ENCODE measurements around the gene PRKCA. TPM values are rescaled to one million over a fixed set of nuclear protein-coding genes. Genes with fewer than 3 reads are reported as not detected.

Gene PRKCA
- total RNA-seq, 1 donor from 2014 or later = 15.5 TPM

DNA sequence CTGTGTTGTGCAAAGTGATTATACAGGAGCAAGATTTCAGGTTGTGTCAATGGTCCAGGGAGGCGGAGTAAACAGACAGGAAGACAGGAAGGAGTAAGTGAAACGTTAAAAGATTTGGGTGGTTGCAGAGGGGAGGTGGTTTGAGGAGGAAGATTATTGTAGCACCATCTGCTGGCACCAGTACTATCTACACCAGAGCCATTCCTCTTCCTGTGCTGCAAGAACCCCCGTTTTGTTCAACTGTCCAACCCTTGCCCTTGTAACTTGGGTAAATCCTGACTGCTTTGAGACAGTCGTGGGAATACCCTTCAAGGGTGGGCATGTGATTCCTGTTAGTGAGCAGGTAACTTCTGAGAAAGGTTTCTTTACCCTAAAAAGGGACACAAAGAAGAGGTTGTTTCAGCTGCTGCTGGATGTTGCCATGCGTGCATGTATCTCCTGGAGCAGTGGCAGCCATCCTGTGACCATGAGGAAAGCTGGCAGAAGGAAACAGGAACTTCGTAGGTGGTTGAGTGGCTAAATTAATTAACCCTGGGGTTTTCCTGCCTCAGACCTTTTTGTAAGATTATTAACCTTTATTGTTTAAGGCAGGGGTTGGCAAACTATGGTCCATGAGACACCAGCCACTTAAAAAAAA is 124.1 kb downstream of the PRKCA start:
- no peak overlapping the region for H3K27ac ChIP-seq
- no peaks in the 10 kb centered on the region for H3K9me3 ChIP-seq
- no peak for DNase-seq (ENCODE audit: extremely low spot score in 2 of 2)
- H3K27me3 ChIP-seq = no peaks in the 10 kb centered on the region
- no peaks in the 10 kb centered on the region for H3K36me3 ChIP-seq
- H3K4me1 ChIP-seq = peaks cover 15% of the 10 kb centered on the region
- TF ChIP-seq POLR2A (IDR thresholded peaks at IDR 0.05) = no peak
- TF ChIP-seq, protein P1, sequence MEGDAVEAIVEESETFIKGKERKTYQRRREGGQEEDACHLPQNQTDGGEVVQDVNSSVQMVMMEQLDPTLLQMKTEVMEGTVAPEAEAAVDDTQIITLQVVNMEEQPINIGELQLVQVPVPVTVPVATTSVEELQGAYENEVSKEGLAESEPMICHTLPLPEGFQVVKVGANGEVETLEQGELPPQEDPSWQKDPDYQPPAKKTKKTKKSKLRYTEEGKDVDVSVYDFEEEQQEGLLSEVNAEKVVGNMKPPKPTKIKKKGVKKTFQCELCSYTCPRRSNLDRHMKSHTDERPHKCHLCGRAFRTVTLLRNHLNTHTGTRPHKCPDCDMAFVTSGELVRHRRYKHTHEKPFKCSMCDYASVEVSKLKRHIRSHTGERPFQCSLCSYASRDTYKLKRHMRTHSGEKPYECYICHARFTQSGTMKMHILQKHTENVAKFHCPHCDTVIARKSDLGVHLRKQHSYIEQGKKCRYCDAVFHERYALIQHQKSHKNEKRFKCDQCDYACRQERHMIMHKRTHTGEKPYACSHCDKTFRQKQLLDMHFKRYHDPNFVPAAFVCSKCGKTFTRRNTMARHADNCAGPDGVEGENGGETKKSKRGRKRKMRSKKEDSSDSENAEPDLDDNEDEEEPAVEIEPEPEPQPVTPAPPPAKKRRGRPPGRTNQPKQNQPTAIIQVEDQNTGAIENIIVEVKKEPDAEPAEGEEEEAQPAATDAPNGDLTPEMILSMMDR (IDR thresholded peaks at IDR 0.05) = no peak
- no peak for TF ChIP-seq POLR2AphosphoS5 (IDR thresholded peaks at IDR 0.05; ENCODE audit: insufficient read depth in 1 of 2, low read depth in 1 of 2)
- intact Hi-C loops (cut with DNase I) = no loop called here
- no peak overlapping the region for H3K4me3 ChIP-seq

DNA sequence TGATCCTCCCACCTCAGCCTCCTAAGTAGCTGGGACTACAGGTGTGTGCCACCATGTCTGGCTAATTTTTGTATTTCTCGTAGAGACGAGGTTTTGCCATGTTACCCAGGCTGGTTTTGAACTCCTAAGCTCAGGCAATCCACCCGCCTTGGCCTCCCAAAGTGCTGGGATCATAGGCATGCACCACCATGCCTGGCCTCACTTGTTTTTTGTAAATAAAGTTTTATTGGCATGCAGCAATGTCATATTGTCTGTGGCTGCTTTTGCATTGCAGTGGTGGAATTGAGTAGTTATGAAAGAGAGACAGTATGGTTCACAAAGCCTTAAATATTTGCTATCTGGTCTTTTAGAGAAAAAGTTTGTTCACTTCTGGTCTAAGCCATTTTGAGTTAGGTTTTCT is 124.7 kb downstream of the PRKCA start:
- peaks cover 21% of the 10 kb centered on the region for H3K4me1 ChIP-seq
- no peak overlapping the region for H3K4me3 ChIP-seq
- H3K9me3 ChIP-seq = no peaks in the 10 kb centered on the region
- DNase-seq (ENCODE audit: extremely low spot score in 2 of 2) = no peak
- no peaks in the 10 kb centered on the region for H3K27me3 ChIP-seq
- H3K27ac ChIP-seq = no peak overlapping the region
- TF ChIP-seq POLR2A (IDR thresholded peaks at IDR 0.05) (no peak), POLR2AphosphoS5 (IDR thresholded peaks at IDR 0.05; ENCODE audit: insufficient read depth in 1 of 2, low read depth in 1 of 2) (no peak)
- TF ChIP-seq, protein P1 (IDR thresholded peaks at IDR 0.05) = no peak
- intact Hi-C loops (cut with DNase I) = no loop called here
- no peaks in the 10 kb centered on the region for H3K36me3 ChIP-seq

DNA sequence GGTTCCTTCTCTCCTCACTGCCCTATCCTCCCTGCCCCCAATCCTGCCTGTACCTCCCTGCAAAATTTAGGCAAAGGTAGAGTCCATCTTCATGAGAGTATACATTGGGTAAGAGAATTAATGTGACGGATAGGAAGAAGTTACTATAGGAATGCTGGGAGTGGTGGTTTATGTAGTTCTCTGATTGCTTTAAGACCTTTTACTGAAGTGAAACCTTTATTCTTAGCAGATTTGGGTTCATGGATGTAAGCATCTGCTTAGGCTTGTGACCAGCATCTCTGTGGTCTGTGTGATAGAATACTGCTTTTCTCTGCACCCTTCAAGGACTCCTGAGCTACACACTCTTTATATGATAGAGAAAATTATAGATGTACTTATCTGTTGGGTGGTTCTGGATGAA is 127.3 kb downstream of the PRKCA start:
- H3K9me3 ChIP-seq = no peaks in the 10 kb centered on the region
- intact Hi-C loops (cut with DNase I) = no loop called here
- TF ChIP-seq POLR2AphosphoS5 (IDR thresholded peaks at IDR 0.05; ENCODE audit: insufficient read depth in 1 of 2, low read depth in 1 of 2) (no peak), POLR2A (IDR thresholded peaks at IDR 0.05) (no peak)
- TF ChIP-seq, protein P1 (IDR thresholded peaks at IDR 0.05) = no peak
- no peaks in the 10 kb centered on the region for H3K36me3 ChIP-seq
- peaks cover 40% of the 10 kb centered on the region for H3K4me1 ChIP-seq
- DNase-seq (ENCODE audit: extremely low spot score in 2 of 2) = no peak
- H3K27ac ChIP-seq = no peak overlapping the region
- no peaks in the 10 kb centered on the region for H3K27me3 ChIP-seq
- no peak overlapping the region for H3K4me3 ChIP-seq

DNA sequence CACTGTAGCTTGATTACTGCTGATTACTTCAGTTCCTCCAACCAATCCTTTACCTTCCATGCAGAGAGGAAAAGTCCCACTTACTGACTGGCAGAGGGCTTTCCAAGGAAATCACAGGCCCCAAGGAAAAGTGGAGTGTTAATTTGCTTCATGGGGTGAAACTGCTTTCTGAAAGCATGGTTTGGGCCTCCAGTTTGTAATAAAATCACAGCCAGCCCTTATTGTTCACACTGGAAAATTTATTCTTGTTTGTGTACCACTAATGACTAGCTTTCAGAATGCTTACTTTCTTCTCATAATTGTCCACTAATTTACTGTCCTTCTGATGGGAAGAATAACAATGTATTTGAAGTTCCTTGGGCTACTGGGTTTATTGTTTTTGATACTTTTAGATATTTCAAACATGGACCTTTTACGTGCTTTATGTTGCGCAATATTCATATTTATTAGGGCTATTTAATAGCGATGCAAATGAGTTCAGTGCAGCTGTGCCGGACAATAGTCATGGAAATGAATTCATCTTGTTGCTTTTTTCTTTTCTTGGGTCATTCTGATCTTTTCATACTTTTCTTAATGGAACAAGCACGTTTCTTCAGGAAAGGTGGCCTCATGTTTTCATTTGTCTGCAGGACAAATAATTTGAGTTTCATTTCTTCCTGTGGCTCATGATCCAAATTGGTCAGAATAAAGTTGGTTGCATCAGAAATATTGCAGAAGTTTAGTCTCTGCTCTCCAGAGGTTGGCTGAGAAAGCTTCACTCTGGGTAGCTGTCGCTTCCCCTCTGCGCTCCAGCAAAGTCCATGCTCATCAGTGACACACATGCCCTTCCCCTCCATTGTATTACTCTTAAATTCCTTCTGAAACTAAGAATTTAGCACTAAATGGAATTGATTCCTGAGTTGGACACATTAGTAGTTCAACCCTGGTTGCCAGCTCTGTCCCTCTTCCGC is 128.7 kb downstream of the PRKCA start:
- TF ChIP-seq, protein P1 (IDR thresholded peaks at IDR 0.05) = no peak
- TF ChIP-seq POLR2A (IDR thresholded peaks at IDR 0.05) (no peak), POLR2AphosphoS5 (IDR thresholded peaks at IDR 0.05; ENCODE audit: insufficient read depth in 1 of 2, low read depth in 1 of 2) (no peak)
- Histone ChIP-seq H3K4me3 (no peak overlapping the region), H3K9me3 (no peaks in the 10 kb centered on the region), H3K27ac (peak overlapping the region; percentile 66), H3K4me1 (peaks cover 40% of the 10 kb centered on the region), H3K36me3 (no peaks in the 10 kb centered on the region), H3K27me3 (no peaks in the 10 kb centered on the region)
- intact Hi-C loops (cut with DNase I) = no loop called here
- no peak for DNase-seq (ENCODE audit: extremely low spot score in 2 of 2)

Measured in vagina (tissue), 2 donors.